Vagina (tissue), 2 donors: ENCODE measurements around the gene TNFRSF14.

ENCODE experiments used
- CTCF ChIP-seq, 3 experiments: fragments of 450-650 bp in 2 of 3; fragments of 200-600 bp in 1 of 3; sonication (generic) in 1 of 3; IDR thresholded peaks; one replicate each; pipeline ENCODE4 v1.5.1; 2017 to 2019; ENCODE audit warnings: antibody characterized with exemption in 3 of 3, mild to moderate bottlenecking in 2 of 3, moderate library complexity in 2 of 3
- POLR2A ChIP-seq, 2 donors: fragments of 450-650 bp; IDR thresholded peaks; one replicate each; pipeline ENCODE4 v1.6.1; 2017; ENCODE audit warnings: antibody characterized with exemption in 2 of 2, mild to moderate bottlenecking in 2 of 2, moderate library complexity in 2 of 2

GRCh38 chr1:2507744-2508155 is 48.4 kb upstream of the TNFRSF14 start:
- no peak for TF ChIP-seq CTCF (IDR thresholded peaks at IDR 0.05)
- TF ChIP-seq POLR2A (IDR thresholded peaks at IDR 0.05), result no peak
